ENCODE measurements around the gene CCDC146.

Gene CCDC146

GRCh38 chr7:77309714-77310220 is 187.4 kb downstream of the CCDC146 start:
- Histone ChIP-seq H3K4me3 (ENCODE audit: low read depth in 1 of 2, low read length in 2 of 2) (no peak overlapping the region), H3K27me3 (ENCODE audit: control insufficient read depth in 1 of 2, insufficient read depth in 2 of 2, low read length in 2 of 2) (no peaks in the 10 kb centered on the region), H3K9me3 (ENCODE audit: low read length) (no peaks in the 10 kb centered on the region), H3K36me3 (ENCODE audit: insufficient read depth, low read length) (no peaks in the 10 kb centered on the region), H3K4me1 (ENCODE audit: insufficient read depth, low read length) (peaks cover 60% of the 10 kb centered on the region), H3K27ac (ENCODE audit: low read depth, low read length) (no peak overlapping the region), H3K9ac (ENCODE audit: low read length) (no peak overlapping the region)

GRCh38 chr7:77310982-77311381 is 188.6 kb downstream of the CCDC146 start:
- no peak overlapping the region for H3K27ac ChIP-seq (ENCODE audit: low read depth, low read length)
- no peaks in the 10 kb centered on the region for H3K27me3 ChIP-seq (ENCODE audit: control insufficient read depth in 1 of 2, insufficient read depth in 2 of 2, low read length in 2 of 2)
- no peaks in the 10 kb centered on the region for H3K9me3 ChIP-seq (ENCODE audit: low read length)
- no peak overlapping the region for H3K9ac ChIP-seq (ENCODE audit: low read length)
- H3K36me3 ChIP-seq (ENCODE audit: insufficient read depth, low read length): no peaks in the 10 kb centered on the region
- H3K4me3 ChIP-seq (ENCODE audit: low read depth in 1 of 2, low read length in 2 of 2): no peak overlapping the region
- peaks cover 71% of the 10 kb centered on the region for H3K4me1 ChIP-seq (ENCODE audit: insufficient read depth, low read length)

- Histone ChIP-seq H3K9ac (ENCODE audit: low read length) (no peak overlapping the region), H3K9me3 (ENCODE audit: low read length) (no peaks in the 10 kb centered on the region), H3K27ac (ENCODE audit: low read depth, low read length) (peak overlapping the region; percentile 40), H3K4me3 (ENCODE audit: low read depth in 1 of 2, low read length in 2 of 2) (no peak overlapping the region), H3K27me3 (ENCODE audit: control insufficient read depth in 1 of 2, insufficient read depth in 2 of 2, low read length in 2 of 2) (no peaks in the 10 kb centered on the region), H3K4me1 (ENCODE audit: insufficient read depth, low read length) (peaks cover 68% of the 10 kb centered on the region), H3K36me3 (ENCODE audit: insufficient read depth, low read length) (peaks cover 7% of the 10 kb centered on the region)
Observed at GRCh38 chr7:77313085-77313484, 190.7 kb downstream of the CCDC146 start.

- Histone ChIP-seq H3K9me3 (ENCODE audit: low read length) (no peaks in the 10 kb centered on the region), H3K4me3 (ENCODE audit: low read depth in 1 of 2, low read length in 2 of 2) (no peak overlapping the region), H3K27me3 (ENCODE audit: control insufficient read depth in 1 of 2, insufficient read depth in 2 of 2, low read length in 2 of 2) (no peaks in the 10 kb centered on the region), H3K4me1 (ENCODE audit: insufficient read depth, low read length) (peaks cover 63% of the 10 kb centered on the region), H3K9ac (ENCODE audit: low read length) (no peak overlapping the region), H3K27ac (ENCODE audit: low read depth, low read length) (peak overlapping the region; percentile 27), H3K36me3 (ENCODE audit: insufficient read depth, low read length) (peaks cover 7% of the 10 kb centered on the region)
Observed at GRCh38 chr7:77313876-77314480, 191.6 kb downstream of the CCDC146 start.

- H3K27ac ChIP-seq (ENCODE audit: low read depth, low read length): peak overlapping the region; percentile 4
- no peaks in the 10 kb centered on the region for H3K27me3 ChIP-seq (ENCODE audit: control insufficient read depth in 1 of 2, insufficient read depth in 2 of 2, low read length in 2 of 2)
- no peak overlapping the region for H3K4me3 ChIP-seq (ENCODE audit: low read depth in 1 of 2, low read length in 2 of 2)
- H3K9ac ChIP-seq (ENCODE audit: low read length): no peak overlapping the region
- H3K4me1 ChIP-seq (ENCODE audit: insufficient read depth, low read length): peaks cover 51% of the 10 kb centered on the region
- H3K9me3 ChIP-seq (ENCODE audit: low read length): no peaks in the 10 kb centered on the region
- H3K36me3 ChIP-seq (ENCODE audit: insufficient read depth, low read length): peaks cover 7% of the 10 kb centered on the region
Observed at GRCh38 chr7:77315182-77315591, 192.8 kb downstream of the CCDC146 start.

- Histone ChIP-seq H3K9ac (ENCODE audit: low read length) (no peak overlapping the region), H3K27me3 (ENCODE audit: control insufficient read depth in 1 of 2, insufficient read depth in 2 of 2, low read length in 2 of 2) (no peaks in the 10 kb centered on the region), H3K27ac (ENCODE audit: low read depth, low read length) (no peak overlapping the region), H3K4me1 (ENCODE audit: insufficient read depth, low read length) (peaks cover 43% of the 10 kb centered on the region), H3K36me3 (ENCODE audit: insufficient read depth, low read length) (peaks cover 7% of the 10 kb centered on the region), H3K4me3 (ENCODE audit: low read depth in 1 of 2, low read length in 2 of 2) (no peak overlapping the region), H3K9me3 (ENCODE audit: low read length) (no peaks in the 10 kb centered on the region)
Observed at GRCh38 chr7:77316219-77316978, 194.0 kb downstream of the CCDC146 start.

- Histone ChIP-seq H3K4me3 (ENCODE audit: low read depth in 1 of 2, low read length in 2 of 2) (no peak overlapping the region), H3K27ac (ENCODE audit: low read depth, low read length) (no peak overlapping the region), H3K36me3 (ENCODE audit: insufficient read depth, low read length) (peaks cover 7% of the 10 kb centered on the region)
Observed at GRCh38 chr7:77318019-77318418, 195.6 kb downstream of the CCDC146 start.

GRCh38 chr7:77320137-77320536 is 197.7 kb downstream of the CCDC146 start:
- Histone ChIP-seq H3K9me3 (ENCODE audit: low read length) (no peaks in the 10 kb centered on the region), H3K4me1 (ENCODE audit: insufficient read depth, low read length) (peaks cover 19% of the 10 kb centered on the region), H3K27me3 (ENCODE audit: control insufficient read depth in 1 of 2, insufficient read depth in 2 of 2, low read length in 2 of 2) (no peaks in the 10 kb centered on the region), H3K27ac (ENCODE audit: low read depth, low read length) (no peak overlapping the region), H3K9ac (ENCODE audit: low read length) (no peak overlapping the region), H3K4me3 (ENCODE audit: low read depth in 1 of 2, low read length in 2 of 2) (no peak overlapping the region), H3K36me3 (ENCODE audit: insufficient read depth, low read length) (peaks cover 7% of the 10 kb centered on the region)

More at GRCh38 chr7:77318019-77318418, 195.6 kb downstream of the CCDC146 start:
- no peaks in the 10 kb centered on the region for H3K9me3 ChIP-seq (ENCODE audit: low read length)
- no peak overlapping the region for H3K9ac ChIP-seq (ENCODE audit: low read length)
- H3K4me1 ChIP-seq (ENCODE audit: insufficient read depth, low read length): peaks cover 31% of the 10 kb centered on the region
- H3K27me3 ChIP-seq (ENCODE audit: control insufficient read depth in 1 of 2, insufficient read depth in 2 of 2, low read length in 2 of 2): no peaks in the 10 kb centered on the region

- Histone ChIP-seq H3K9ac (ENCODE audit: low read length) (no peak overlapping the region), H3K27ac (ENCODE audit: low read depth, low read length) (no peak overlapping the region), H3K4me1 (ENCODE audit: insufficient read depth, low read length) (peaks cover 13% of the 10 kb centered on the region), H3K27me3 (ENCODE audit: control insufficient read depth in 1 of 2, insufficient read depth in 2 of 2, low read length in 2 of 2) (no peaks in the 10 kb centered on the region), H3K4me3 (ENCODE audit: low read depth in 1 of 2, low read length in 2 of 2) (no peak overlapping the region), H3K36me3 (ENCODE audit: insufficient read depth, low read length) (peaks cover 7% of the 10 kb centered on the region), H3K9me3 (ENCODE audit: low read length) (no peaks in the 10 kb centered on the region)
Observed at GRCh38 chr7:77320714-77321113, 198.3 kb downstream of the CCDC146 start.

GRCh38 chr7:77321300-77321699 is 198.9 kb downstream of the CCDC146 start:
- Histone ChIP-seq H3K4me3 (ENCODE audit: low read depth in 1 of 2, low read length in 2 of 2) (no peak overlapping the region), H3K9me3 (ENCODE audit: low read length) (no peaks in the 10 kb centered on the region), H3K36me3 (ENCODE audit: insufficient read depth, low read length) (peaks cover 7% of the 10 kb centered on the region), H3K27me3 (ENCODE audit: control insufficient read depth in 1 of 2, insufficient read depth in 2 of 2, low read length in 2 of 2) (no peaks in the 10 kb centered on the region), H3K9ac (ENCODE audit: low read length) (no peak overlapping the region), H3K4me1 (ENCODE audit: insufficient read depth, low read length) (peaks cover 15% of the 10 kb centered on the region), H3K27ac (ENCODE audit: low read depth, low read length) (no peak overlapping the region)

- Histone ChIP-seq H3K4me1 (ENCODE audit: insufficient read depth, low read length) (peaks cover 56% of the 10 kb centered on the region), H3K4me3 (ENCODE audit: low read depth in 1 of 2, low read length in 2 of 2) (no peak overlapping the region), H3K9me3 (ENCODE audit: low read length) (no peaks in the 10 kb centered on the region), H3K27me3 (ENCODE audit: control insufficient read depth in 1 of 2, insufficient read depth in 2 of 2, low read length in 2 of 2) (no peaks in the 10 kb centered on the region), H3K9ac (ENCODE audit: low read length) (no peak overlapping the region), H3K36me3 (ENCODE audit: insufficient read depth, low read length) (no peaks in the 10 kb centered on the region), H3K27ac (ENCODE audit: low read depth, low read length) (peak overlapping the region; percentile 44)
Observed at GRCh38 chr7:77326131-77326530, 203.7 kb downstream of the CCDC146 start.

All from muscle layer of colon (tissue), 2 donors.